Neural progenitor cell (in vitro differentiated cells): ENCODE data around the gene POU2F2.

Experiments
- CTCF ChIP-seq: fragments of 200-600 bp; sonication (generic); IDR thresholded peaks from 2 replicates; pipeline ENCODE4 v1.5.1; 2017; ENCODE audit warnings: antibody characterized with exemption, mild to moderate bottlenecking
- EZH2phosphoT487 ChIP-seq: fragments of 200-600 bp; sonication (generic); IDR thresholded peaks from 2 replicates; pipeline ENCODE4 v1.6.1; 2017; ENCODE audit warnings: antibody characterized with exemption

- no peak for TF ChIP-seq CTCF
- TF ChIP-seq EZH2phosphoT487 = no peak
Measured at GRCh38 chr19:42071247-42071646, 61.0 kb downstream of the POU2F2 start.
